Adipocyte (in vitro differentiated cells): Measurements from ENCODE around the gene WDR38.
A peak's percentile ranks its signal among the peaks of the same experiment; 100 is the strongest.

ENCODE experiments used
- DNase-seq: peaks from one replicate; pipeline ENCODE4 v3.0.0-alpha.2; 2015; ENCODE audit warnings: low read depth
- H3K27me3 ChIP-seq: replicated peaks from 2 replicates; pipeline ENCODE4 v1.7.0; 2013; ENCODE audit warnings: mild to moderate bottlenecking, low read length, moderate library complexity; ENCODE audit not compliant: control insufficient read depth, insufficient read depth
- H3K36me3 ChIP-seq: 2 replicates; pipeline ENCODE4 v1.7.0; 2013; ENCODE audit warnings: low read length, mild to moderate bottlenecking, moderate library complexity; ENCODE audit not compliant: control insufficient read depth, insufficient read depth, severe bottlenecking
- H3K4me1 ChIP-seq: 2 replicates; pipeline ENCODE4 v1.7.0; 2013; ENCODE audit warnings: mild to moderate bottlenecking, low read length, moderate library complexity; ENCODE audit not compliant: control insufficient read depth, insufficient read depth
- H3K4me3 ChIP-seq: 2 replicates; pipeline ENCODE4 v1.7.0; 2013; ENCODE audit warnings: mild to moderate bottlenecking, low read length, moderate library complexity
- H3K9ac ChIP-seq: 2 replicates; pipeline ENCODE4 v1.7.0; 2013; ENCODE audit warnings: mild to moderate bottlenecking, low read length, moderate library complexity
- H3K9me3 ChIP-seq: 2 replicates; pipeline ENCODE4 v1.7.0; 2013; ENCODE audit warnings: mild to moderate bottlenecking, low read length, moderate library complexity; ENCODE audit not compliant: control insufficient read depth

WDR38 gene, protein sequence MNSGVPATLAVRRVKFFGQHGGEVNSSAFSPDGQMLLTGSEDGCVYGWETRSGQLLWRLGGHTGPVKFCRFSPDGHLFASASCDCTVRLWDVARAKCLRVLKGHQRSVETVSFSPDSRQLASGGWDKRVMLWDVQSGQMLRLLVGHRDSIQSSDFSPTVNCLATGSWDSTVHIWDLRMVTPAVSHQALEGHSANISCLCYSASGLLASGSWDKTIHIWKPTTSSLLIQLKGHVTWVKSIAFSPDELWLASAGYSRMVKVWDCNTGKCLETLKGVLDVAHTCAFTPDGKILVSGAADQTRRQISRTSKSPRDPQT

DNA sequence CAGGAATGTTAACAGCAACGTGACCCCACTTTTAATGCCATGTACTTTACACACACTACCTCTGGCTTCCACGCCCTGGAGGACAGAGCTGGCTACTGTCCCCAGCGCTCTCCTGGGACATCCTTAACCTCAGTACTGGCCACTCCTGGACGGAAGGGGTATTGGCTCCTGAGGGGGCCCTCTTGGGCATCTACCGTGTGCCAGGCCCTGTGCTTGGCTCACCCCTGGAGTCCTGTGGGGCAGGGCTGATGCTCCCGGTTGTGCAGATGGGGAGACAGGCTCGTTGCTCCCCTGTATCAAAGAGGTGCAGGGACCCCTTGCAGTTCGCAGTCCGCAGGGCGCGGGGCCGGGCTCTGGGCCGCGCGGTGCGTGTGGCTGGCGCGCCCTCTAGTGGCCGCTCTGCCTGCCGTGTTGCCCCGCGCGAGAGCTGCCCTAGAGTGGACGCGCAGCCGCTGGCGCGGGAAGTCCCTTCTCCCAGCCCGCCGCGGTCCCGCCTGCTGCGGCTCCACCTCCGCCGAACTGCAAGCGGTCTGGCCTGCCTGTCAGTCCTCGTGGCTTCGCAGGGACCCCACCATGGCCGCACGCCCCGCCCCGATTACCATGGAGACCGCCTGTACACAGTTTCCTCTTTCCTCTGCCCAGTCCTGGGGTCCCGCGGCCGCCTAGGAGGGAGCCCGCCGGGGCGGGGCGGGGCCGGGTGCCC, at the start of gene WDR38:
Gene WDR38, plus strand, starts transcription at position 632 of the 703 bp plus-strand sequence. CDS start 72 bp downstream, outside the sequence.
- Histone ChIP-seq H3K4me3 (peak within 1 kb of the TSS; percentile 76), H3K27me3 (no peaks in the 10 kb centered on the region), H3K36me3 (peaks cover 16% of the 10 kb centered on the region), H3K9ac (peak within 1 kb of the TSS; percentile 72), H3K9me3 (no peaks in the 10 kb centered on the region), H3K4me1 (peaks cover 7% of the 10 kb centered on the region)
- peak; percentile 89 for DNase-seq

DNA sequence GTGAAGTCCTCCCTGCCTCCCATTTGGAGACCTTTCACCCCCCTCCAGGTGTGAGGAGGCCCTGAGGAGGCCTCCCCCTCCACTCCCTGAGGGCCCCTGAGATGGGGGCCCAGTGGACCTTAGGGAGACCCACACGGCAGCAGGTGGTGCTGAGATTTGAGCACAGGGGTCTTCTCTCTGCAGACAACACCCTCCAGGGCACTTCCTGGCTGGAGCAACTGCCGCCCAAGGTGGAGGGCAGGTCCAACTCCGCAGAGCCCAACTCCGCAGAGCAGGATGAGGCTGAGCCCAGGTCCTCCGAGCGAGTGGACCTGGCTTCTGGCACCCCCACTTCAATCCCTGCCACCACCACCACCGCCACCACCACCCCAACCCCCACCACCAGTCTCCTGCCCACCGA, 49.3 kb upstream of the WDR38 start:
- no peak overlapping the region for H3K4me3 ChIP-seq
- H3K9ac ChIP-seq: no peak overlapping the region

DNA sequence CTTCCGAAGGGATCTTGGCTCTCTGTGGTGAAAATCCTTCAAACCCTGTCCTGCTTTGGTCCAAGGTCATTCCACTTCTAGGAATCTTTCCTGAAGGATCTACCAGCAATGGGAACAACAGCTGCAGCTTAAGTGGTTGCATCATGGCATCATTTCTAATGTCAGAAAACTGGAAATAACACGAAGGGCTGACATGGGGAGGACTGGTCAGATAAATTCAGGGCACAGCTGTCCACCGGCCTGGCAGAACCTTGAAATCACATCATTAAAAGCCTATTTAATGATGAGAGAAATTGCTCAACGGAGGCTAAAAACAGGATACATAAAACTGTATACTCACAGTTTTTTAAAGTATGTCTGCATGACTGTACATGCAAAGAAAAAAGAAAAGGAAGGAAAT, 48.1 kb upstream of the WDR38 start:
- Histone ChIP-seq H3K9ac (no peak overlapping the region), H3K4me3 (no peak overlapping the region), H3K36me3 (no peaks in the 10 kb centered on the region), H3K27me3 (peaks cover 5% of the 10 kb centered on the region), H3K4me1 (no peaks in the 10 kb centered on the region), H3K9me3 (no peaks in the 10 kb centered on the region)
- DNase-seq: no peak

More for the DNA sequence above, 49.3 kb upstream of the WDR38 start:
- Histone ChIP-seq H3K27me3 (peaks cover 5% of the 10 kb centered on the region), H3K9me3 (no peaks in the 10 kb centered on the region), H3K4me1 (no peaks in the 10 kb centered on the region), H3K36me3 (no peaks in the 10 kb centered on the region)
- DNase-seq: no peak

DNA sequence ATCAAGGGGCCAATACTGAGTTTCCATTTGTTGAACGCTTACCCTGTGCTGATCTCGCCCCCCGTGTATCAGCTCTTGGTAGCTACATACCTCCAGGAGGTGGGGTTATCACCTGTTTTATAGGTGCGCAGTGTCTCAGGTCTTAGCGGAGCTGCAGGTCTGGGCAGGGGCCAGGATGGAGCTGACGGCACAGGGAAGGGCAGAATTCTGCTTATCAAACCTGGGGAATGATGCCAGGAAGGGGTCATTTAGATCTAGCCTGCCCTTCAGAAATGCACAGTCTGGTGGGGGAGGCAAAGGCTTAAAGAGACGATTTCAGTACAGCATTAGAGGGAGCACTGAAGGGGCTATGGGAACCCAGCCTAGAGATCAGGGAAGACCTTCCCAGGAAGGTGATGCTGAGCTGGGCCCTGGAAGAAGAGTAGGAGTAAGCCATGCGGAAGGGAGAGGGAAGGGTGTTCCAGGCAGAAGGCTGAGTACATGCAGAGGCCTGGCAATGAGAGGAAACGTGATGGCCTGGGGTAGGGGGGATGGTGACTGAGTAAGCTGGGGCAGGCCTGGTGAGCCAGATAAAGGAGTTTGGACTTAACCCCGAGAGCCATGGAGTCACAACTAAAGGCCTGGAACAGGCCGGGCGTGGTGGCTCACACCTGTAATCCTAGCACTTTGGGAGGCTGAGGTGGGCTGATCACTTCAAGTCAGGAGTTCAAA, 44.9 kb upstream of the WDR38 start:
- DNase-seq: no peak

DNA sequence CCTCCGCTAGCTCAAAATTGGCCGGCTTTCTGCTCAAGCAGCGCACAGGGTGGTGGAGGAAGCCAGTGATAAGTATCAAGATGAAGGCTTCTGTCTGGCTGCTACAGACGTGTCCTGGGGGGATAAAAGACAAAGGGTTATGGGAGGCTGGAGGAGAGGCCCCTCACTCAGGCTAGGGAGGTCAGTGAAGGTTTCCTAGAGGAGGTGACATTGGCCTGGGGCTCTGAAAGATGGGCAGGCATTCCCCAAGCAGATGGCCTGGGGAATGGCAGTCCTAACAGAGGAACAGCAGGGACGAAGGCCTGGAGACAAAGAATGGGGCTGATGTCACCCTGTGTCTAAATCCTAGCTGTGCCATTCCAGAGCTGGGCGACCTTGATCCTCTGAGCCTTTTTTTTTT, 44.0 kb upstream of the WDR38 start:
- Histone ChIP-seq H3K9me3 (no peaks in the 10 kb centered on the region), H3K4me1 (peaks cover 32% of the 10 kb centered on the region), H3K9ac (no peak overlapping the region), H3K27me3 (no peaks in the 10 kb centered on the region), H3K4me3 (no peak overlapping the region), H3K36me3 (no peaks in the 10 kb centered on the region)
- DNase-seq: no peak

More for the DNA sequence above, 44.9 kb upstream of the WDR38 start:
- Histone ChIP-seq H3K9ac (no peak overlapping the region), H3K27me3 (no peaks in the 10 kb centered on the region), H3K4me1 (peaks cover 27% of the 10 kb centered on the region), H3K4me3 (no peak overlapping the region), H3K9me3 (no peaks in the 10 kb centered on the region), H3K36me3 (no peaks in the 10 kb centered on the region)

DNA sequence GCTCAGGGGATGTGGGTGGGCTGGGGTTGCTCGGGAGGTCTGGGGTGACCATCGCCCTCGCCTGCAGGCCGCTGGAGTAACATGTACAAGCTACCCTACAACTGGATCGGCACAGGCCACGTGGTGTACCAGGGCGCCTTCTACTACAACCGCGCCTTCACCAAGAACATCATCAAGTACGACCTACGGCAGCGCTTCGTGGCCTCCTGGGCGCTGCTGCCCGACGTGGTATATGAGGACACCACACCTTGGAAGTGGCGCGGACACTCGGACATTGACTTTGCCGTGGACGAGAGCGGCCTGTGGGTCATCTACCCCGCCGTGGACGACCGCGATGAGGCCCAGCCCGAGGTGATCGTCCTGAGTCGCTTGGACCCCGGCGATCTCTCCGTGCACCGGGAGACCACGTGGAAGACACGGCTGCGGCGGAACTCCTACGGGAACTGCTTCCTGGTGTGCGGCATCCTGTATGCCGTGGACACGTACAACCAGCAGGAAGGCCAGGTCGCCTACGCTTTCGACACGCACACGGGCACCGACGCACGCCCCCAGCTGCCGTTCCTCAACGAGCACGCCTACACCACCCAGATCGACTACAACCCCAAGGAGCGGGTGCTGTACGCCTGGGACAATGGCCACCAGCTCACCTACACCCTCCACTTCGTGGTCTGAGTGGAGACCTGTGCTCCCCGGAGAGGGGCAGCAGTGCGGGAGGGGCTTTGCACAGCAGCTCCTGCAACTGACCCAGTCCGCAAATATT, 43.3 kb upstream of the WDR38 start:
- Histone ChIP-seq H3K36me3 (no peaks in the 10 kb centered on the region), H3K4me1 (peaks cover 32% of the 10 kb centered on the region), H3K4me3 (no peak overlapping the region), H3K9ac (no peak overlapping the region), H3K9me3 (no peaks in the 10 kb centered on the region), H3K27me3 (no peaks in the 10 kb centered on the region)
- no peak for DNase-seq

DNA sequence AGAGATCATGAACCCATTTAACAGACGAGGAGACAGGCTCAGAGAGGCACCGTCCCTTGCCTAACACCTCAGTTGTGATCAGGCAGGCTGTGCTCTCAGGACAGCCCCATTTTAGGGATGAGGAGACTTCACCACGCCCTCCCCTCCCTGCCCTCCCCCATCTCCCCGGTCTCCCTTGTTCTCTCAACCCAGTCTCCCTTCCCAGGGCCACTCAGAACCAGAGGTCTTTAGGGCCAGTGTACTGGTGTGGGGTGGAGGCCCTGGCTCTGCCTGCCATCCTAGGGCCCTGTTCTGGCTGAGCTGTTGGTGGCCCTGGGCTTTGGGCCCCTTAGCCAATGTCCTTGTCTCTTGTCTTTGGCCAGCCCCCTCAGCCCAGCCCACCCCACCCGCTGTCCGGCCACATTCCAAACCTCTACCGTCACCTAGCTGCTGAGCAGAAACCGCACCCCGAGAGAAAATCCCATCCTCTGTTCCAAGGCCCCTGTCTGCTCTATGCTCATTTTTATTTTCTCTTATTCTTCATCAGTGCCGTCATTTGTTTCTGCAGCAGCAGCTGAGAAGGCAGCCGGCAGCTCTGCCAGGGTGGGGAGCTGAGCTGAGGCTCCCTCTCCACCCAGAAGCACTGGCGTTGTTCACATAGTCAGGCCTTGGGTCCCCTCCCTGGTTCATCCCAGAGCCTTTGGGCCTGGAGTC, 42.5 kb upstream of the WDR38 start:
- H3K4me1 ChIP-seq: peaks cover 32% of the 10 kb centered on the region
- DNase-seq: peak; percentile 82
- H3K36me3 ChIP-seq: no peaks in the 10 kb centered on the region
- H3K9me3 ChIP-seq: no peaks in the 10 kb centered on the region
- no peaks in the 10 kb centered on the region for H3K27me3 ChIP-seq
- peak overlapping the region; percentile 74 for H3K9ac ChIP-seq
- H3K4me3 ChIP-seq: no peak overlapping the region

DNA sequence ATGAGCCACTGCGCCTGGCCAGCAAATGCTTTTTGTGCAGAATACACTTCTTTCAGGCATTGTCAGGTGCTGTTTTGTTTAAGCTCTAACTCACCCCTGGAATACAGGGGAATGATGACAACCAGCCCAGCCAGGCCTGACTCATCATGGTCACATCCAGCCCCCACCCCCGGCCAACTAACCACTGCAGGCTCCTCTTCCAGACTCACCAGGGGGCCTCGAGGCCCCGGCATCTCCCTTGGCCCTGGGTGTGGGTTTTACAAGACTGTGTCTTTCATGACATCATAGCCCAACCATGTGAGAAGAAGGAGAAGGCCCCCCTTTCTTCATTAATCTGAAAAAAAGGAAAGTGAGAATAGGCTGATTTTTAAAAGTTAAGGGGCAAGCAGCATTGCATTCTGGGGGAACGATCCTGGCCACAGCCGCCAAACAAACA, 40.8 kb upstream of the WDR38 start:
- no peak overlapping the region for H3K4me3 ChIP-seq
- H3K4me1 ChIP-seq: peaks cover 32% of the 10 kb centered on the region
- H3K27me3 ChIP-seq: no peaks in the 10 kb centered on the region
- H3K9ac ChIP-seq: peak overlapping the region; percentile 53
- peak; percentile 83 for DNase-seq
- H3K9me3 ChIP-seq: no peaks in the 10 kb centered on the region
- H3K36me3 ChIP-seq: no peaks in the 10 kb centered on the region

DNA sequence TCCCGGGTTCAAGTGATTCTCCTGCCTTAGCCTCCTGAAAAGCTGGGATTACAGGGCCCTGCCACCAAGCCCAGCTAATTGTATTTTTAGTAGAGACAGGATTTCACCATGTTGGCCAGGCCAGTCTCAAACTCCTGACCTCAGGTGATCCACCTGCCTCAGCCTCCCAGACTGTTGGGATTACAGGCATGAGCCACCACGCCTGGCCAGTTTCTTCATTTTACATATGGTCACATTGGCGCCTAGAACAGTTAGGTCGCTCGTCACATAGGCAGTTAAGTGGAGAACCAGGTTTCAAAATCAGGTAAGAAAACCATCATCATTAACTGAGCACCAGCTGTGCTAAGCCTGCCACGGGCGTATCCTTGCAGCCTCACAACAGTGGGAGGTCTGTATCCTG, 40.2 kb upstream of the WDR38 start:
- Histone ChIP-seq H3K27me3 (no peaks in the 10 kb centered on the region), H3K36me3 (no peaks in the 10 kb centered on the region), H3K9me3 (no peaks in the 10 kb centered on the region), H3K9ac (peak overlapping the region; percentile 53), H3K4me1 (peaks cover 32% of the 10 kb centered on the region), H3K4me3 (no peak overlapping the region)
- DNase-seq: no peak

DNA sequence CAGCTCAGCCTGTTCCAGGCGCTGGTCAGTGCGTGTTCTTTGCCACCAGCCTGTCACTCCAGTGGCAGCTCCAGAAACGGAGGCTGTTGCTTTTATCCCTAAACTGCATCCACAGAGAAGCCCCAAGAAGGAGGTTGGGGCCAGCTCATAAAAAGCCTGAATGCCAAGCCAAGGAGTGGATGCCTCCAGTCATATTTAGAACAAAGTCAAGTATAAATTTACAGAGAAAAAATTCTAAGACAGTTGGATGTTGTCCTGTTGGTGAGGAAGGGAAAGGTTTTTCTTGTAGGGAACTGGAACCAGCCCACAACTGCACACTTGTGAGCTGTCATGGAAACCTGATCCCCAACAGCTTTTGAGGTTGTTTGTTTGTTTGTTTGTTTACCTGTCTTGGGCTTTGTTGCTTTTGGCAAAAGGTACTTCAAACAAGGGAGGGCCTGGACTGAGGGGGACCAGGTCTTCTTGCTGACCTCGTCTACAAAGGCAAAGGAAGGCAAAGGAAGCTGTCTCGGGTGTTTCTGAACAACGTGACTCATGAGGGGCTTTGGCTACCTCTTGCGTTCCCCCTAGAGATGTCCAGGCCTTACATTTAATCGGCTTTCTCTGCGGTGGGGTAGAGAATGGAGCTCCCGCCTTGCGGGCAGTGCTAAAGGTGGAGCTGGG, 39.6 kb upstream of the WDR38 start:
- Histone ChIP-seq H3K27me3 (no peaks in the 10 kb centered on the region), H3K4me3 (no peak overlapping the region), H3K36me3 (no peaks in the 10 kb centered on the region), H3K9me3 (no peaks in the 10 kb centered on the region), H3K9ac (peak overlapping the region; percentile 53), H3K4me1 (peaks cover 32% of the 10 kb centered on the region)
- DNase-seq: no peak
